HepG2 (cell line): ENCODE data around the gene ZNF888. TPM values are rescaled to one million over a fixed set of nuclear protein-coding genes. Genes with fewer than 3 reads are reported as not detected.

Source experiments
- AKAP8 ChIP-seq: sonication (generic); formaldehyde crosslinking; IDR thresholded peaks from 2 replicates; pipeline ENCODE4 v1.5.1; 2020; ENCODE audit warnings: mild to moderate bottlenecking, missing genetic modification reagents
- ARID3A ChIP-seq: IDR thresholded peaks from 2 replicates; pipeline ENCODE4 v1.6.1; 2012; ENCODE audit warnings: low read depth, low read length, improper control_type of control experiment
- ETV5 ChIP-seq: IDR thresholded peaks from 2 replicates; pipeline ENCODE4 v1.6.1; 2018; ENCODE audit warnings: missing biosample characterization, missing genetic modification reagents, inconsistent platforms, borderline replicate concordance
- FOXP4 ChIP-seq: sonication (generic); formaldehyde crosslinking; IDR thresholded peaks from 2 replicates; pipeline ENCODE4 v1.4.0; 2020; ENCODE audit warnings: missing genetic modification reagents
- HDAC2 ChIP-seq: sonication (generic); formaldehyde crosslinking; IDR thresholded peaks from 2 replicates; pipeline ENCODE4 v1.4.0; 2020; ENCODE audit warnings: missing genetic modification reagents
- HNF1B ChIP-seq: sonication (generic); formaldehyde crosslinking; IDR thresholded peaks from 2 replicates; pipeline ENCODE4 v1.5.1; 2020; ENCODE audit warnings: mild to moderate bottlenecking, moderate library complexity, missing genetic modification reagents
- ISL2 ChIP-seq: sonication (generic); formaldehyde crosslinking; IDR thresholded peaks from 2 replicates; pipeline ENCODE4 v1.5.0; 2020; ENCODE audit warnings: missing genetic modification reagents
- KAT7 ChIP-seq: IDR thresholded peaks from 2 replicates; pipeline ENCODE4 v1.6.1; 2018; ENCODE audit warnings: borderline replicate concordance, missing compliant biosample characterization
- KDM6A ChIP-seq: IDR thresholded peaks from 2 replicates; pipeline ENCODE4 v1.6.1; 2016; ENCODE audit warnings: low read depth
- KMT2A ChIP-seq: sonication (generic); formaldehyde crosslinking; IDR thresholded peaks from 2 replicates; pipeline ENCODE4 v1.4.0; 2020; ENCODE audit warnings: missing genetic modification reagents
- MAX ChIP-seq: IDR thresholded peaks from 2 replicates; pipeline ENCODE4 v1.6.1; 2012; ENCODE audit warnings: inconsistent platforms
- MED1 ChIP-seq: sonication (generic); formaldehyde crosslinking; IDR thresholded peaks from 2 replicates; pipeline ENCODE4 v1.4.0; 2020; ENCODE audit warnings: missing genetic modification reagents
- NAIF1 ChIP-seq: sonication (generic); formaldehyde crosslinking; IDR thresholded peaks from 2 replicates; pipeline ENCODE4 v1.5.0; 2020; ENCODE audit warnings: mild to moderate bottlenecking, missing genetic modification reagents, borderline replicate concordance
- SALL1 ChIP-seq: sonication (generic); formaldehyde crosslinking; IDR thresholded peaks from 2 replicates; pipeline ENCODE4 v1.8.0; 2022; ENCODE audit warnings: mild to moderate bottlenecking, missing genetic modification reagents
- SP5 ChIP-seq: IDR thresholded peaks from 2 replicates; pipeline ENCODE4 v1.6.1; 2016; ENCODE audit warnings: low read depth, borderline replicate concordance
- TBX2 ChIP-seq: sonication (generic); formaldehyde crosslinking; IDR thresholded peaks from 2 replicates; pipeline ENCODE4 v1.5.0; 2020; ENCODE audit warnings: missing genetic modification reagents, mild to moderate bottlenecking, borderline replicate concordance
- TEAD3 ChIP-seq: optimal IDR thresholded peaks from 2 replicates; pipeline ENCODE3; 2016; ENCODE audit warnings: borderline replicate concordance
- YEATS4 ChIP-seq: sonication (generic); formaldehyde crosslinking; IDR thresholded peaks from 2 replicates; pipeline ENCODE4 v1.4.0; 2020; ENCODE audit warnings: missing genetic modification reagents, borderline replicate concordance
- ZNF205 ChIP-seq: IDR thresholded peaks from 2 replicates; pipeline ENCODE4 v1.6.1; 2018; ENCODE audit warnings: missing biosample characterization, missing genetic modification reagents
- ZNF614 ChIP-seq: IDR thresholded peaks from 2 replicates; pipeline ENCODE4 v1.6.1; 2018; ENCODE audit warnings: missing biosample characterization, missing genetic modification reagents, inconsistent platforms, borderline replicate concordance
- ZNF788 ChIP-seq: sonication (generic); formaldehyde crosslinking; IDR thresholded peaks from 2 replicates; pipeline ENCODE4 v1.5.0; 2020; ENCODE audit warnings: mild to moderate bottlenecking, missing genetic modification reagents, borderline replicate concordance
- polyA plus RNA-seq, 8 experiments: library from polyadenylated mRNA; depleted of rRNA in 3 of 8; stranded (reverse) in 7 of 8; unstranded in 1 of 8; fragments of >200 nt; fragmentation: Illumina TruSeq in 4 of 8; extraction: Trizol in 4 of 8; gene quantifications; 2 replicates each; pipeline versions ENCODE4 v1.2.1 to v1.2.3, GENCODE V29; 2011 to 2016; ENCODE audit warnings: low read depth in 4 of 8, missing spikeins in 1 of 8, mixed read lengths in 1 of 8; ENCODE audit not compliant: insufficient read depth in 1 of 8
- total RNA-seq, 5 experiments: library from RNA; depleted of rRNA; stranded (reverse); fragments of >200 nt; fragmentation: Illumina TruSeq; extraction: Trizol; gene quantifications; 2 replicates each; pipeline ENCODE4 v1.2.3, GENCODE V29; 2016; ENCODE audit warnings: low read depth in 1 of 5

The ZNF888 gene
- total and polyA plus RNA-seq, 2 of the 13 experiments (the other 11 are each of a cell fraction or from before 2014, with no cell fraction given): 1.7 to 7.6 TPM

GRCh38 chr19:52944703-52945493, 21.7 kb upstream of the ZNF888 start (continued):
- TF ChIP-seq HNF1B (CRISPR knock-in tag) (peak; percentile 91; the same call in 1 of the 2 replicates), ZNF788 (peak; percentile 33; the same call in 1 of the 2 replicates), NAIF1 (CRISPR knock-in tag) (0 out of 2 replicates have a peak, but pooled peaks have one; percentile 31), FOXP4 (CRISPR knock-in tag) (peak; percentile 79; the same call in 1 of the 2 replicates), TEAD3 (CRISPR knock-in tag) (peak; percentile 69), ETV5 (peak; percentile 86), AKAP8 (CRISPR knock-in tag) (0 out of 2 replicates have a peak, but pooled peaks have one; percentile 33), SP5 (CRISPR knock-in tag) (peak; percentile 81), ZNF614 (peak; percentile 40; the same call in 1 of the 2 replicates), ISL2 (CRISPR knock-in tag) (peak; percentile 39; the same call in 1 of the 2 replicates), HDAC2 (peak; percentile 76), KAT7 (CRISPR knock-in tag) (peak; percentile 74; the same call in 1 of the 2 replicates), MAX (peak; percentile 66; the same call in 1 of the 2 replicates), ARID3A (peak; percentile 54; the same call in 1 of the 2 replicates), ZNF205 (peak; percentile 58), SALL1 (CRISPR knock-in tag) (peak; percentile 69), KDM6A (CRISPR knock-in tag) (peak; percentile 52; the same call in 1 of the 2 replicates), YEATS4 (CRISPR knock-in tag) (0 out of 2 replicates have a peak, but pooled peaks have one; percentile 37), KMT2A (CRISPR knock-in tag) (peak; percentile 48; the same call in 1 of the 2 replicates), TBX2 (peak; percentile 73; the same call in 1 of the 2 replicates), MED1 (CRISPR knock-in tag) (peak; percentile 77)
